NT2/D1 (cell line): ENCODE results near the gene CEP104.

ENCODE experiments used
- DNase-seq: peaks from one replicate; pipeline ENCODE4 v3.0.0-alpha.2; 2011; ENCODE audit warnings: low read depth, low spot score
- H3K27me3 ChIP-seq: 2 replicates; pipeline ENCODE4 v1.6.0; 2011; ENCODE audit warnings: mild to moderate bottlenecking; ENCODE audit not compliant: insufficient read length, insufficient read depth
- H3K36me3 ChIP-seq: 2 replicates; pipeline ENCODE4 v1.6.1; 2011; ENCODE audit warnings: mild to moderate bottlenecking, low read length, mixed read lengths; ENCODE audit not compliant: insufficient read depth, insufficient read length
- H3K4me1 ChIP-seq: 2 replicates; pipeline ENCODE4 v1.5.1; 2011; ENCODE audit not compliant: insufficient read depth, insufficient read length
- H3K4me3 ChIP-seq: 2 replicates; pipeline ENCODE4 v1.5.1; 2011; ENCODE audit warnings: low read depth; ENCODE audit not compliant: insufficient read length
- H3K9ac ChIP-seq: 2 replicates; pipeline ENCODE4 v1.6.0; 2011; ENCODE audit warnings: low read depth; ENCODE audit not compliant: insufficient read length
- H3K9me3 ChIP-seq: 2 replicates; pipeline ENCODE4 v1.5.1; 2011; ENCODE audit warnings: mild to moderate bottlenecking, low read length; ENCODE audit not compliant: insufficient read depth
- SUZ12 ChIP-seq: IDR thresholded peaks from 2 replicates; pipeline ENCODE4 v1.6.1; 2011; ENCODE audit not compliant: insufficient read length, insufficient read depth; ENCODE audit errors: extremely low read depth
- YY1 ChIP-seq: IDR thresholded peaks from 2 replicates; pipeline ENCODE4 v1.6.1; 2011; ENCODE audit not compliant: insufficient read length, insufficient read depth
- ZNF274 ChIP-seq: IDR thresholded peaks from 2 replicates; pipeline ENCODE4 v1.6.1; 2011; ENCODE audit warnings: mild to moderate bottlenecking, low read depth, low read length

The CEP104 gene

GRCh38 chr1:3903141-3904005, 46.4 kb upstream of the CEP104 start:
- peaks cover 17% of the 10 kb centered on the region for H3K4me1 ChIP-seq
- TF ChIP-seq ZNF274 (no peak), SUZ12 (no peak), YY1 (no peak)
- H3K9ac ChIP-seq, result peak overlapping the region; percentile 50
- H3K27me3 ChIP-seq, result no peaks in the 10 kb centered on the region
- H3K36me3 ChIP-seq, result peaks cover 2% of the 10 kb centered on the region
- H3K4me3 ChIP-seq, result no peak overlapping the region
- no peak for DNase-seq
- H3K9me3 ChIP-seq, result peaks cover under 1% of the 10 kb centered on the region; the same call in 1 of the 2 replicates

GRCh38 chr1:3902571-3903091, 45.6 kb upstream of the CEP104 start:
- no peak for DNase-seq
- Histone ChIP-seq H3K9me3 (peaks cover 8% of the 10 kb centered on the region; the same call in 1 of the 2 replicates), H3K36me3 (peaks cover 2% of the 10 kb centered on the region), H3K9ac (peak overlapping the region; percentile 42), H3K27me3 (no peaks in the 10 kb centered on the region), H3K4me1 (peaks cover 15% of the 10 kb centered on the region), H3K4me3 (no peak overlapping the region)
- TF ChIP-seq ZNF274 (no peak), YY1 (no peak), SUZ12 (no peak)

GRCh38 chr1:3902111-3902511, 45.1 kb upstream of the CEP104 start:
- Histone ChIP-seq H3K9ac (no peak overlapping the region), H3K27me3 (no peaks in the 10 kb centered on the region), H3K4me1 (peaks cover 15% of the 10 kb centered on the region), H3K4me3 (no peak overlapping the region), H3K36me3 (peaks cover 2% of the 10 kb centered on the region), H3K9me3 (peaks cover 8% of the 10 kb centered on the region; the same call in 1 of the 2 replicates)
- no peak for TF ChIP-seq SUZ12
- no peak for TF ChIP-seq ZNF274
- no peak for TF ChIP-seq YY1
- no peak for DNase-seq

GRCh38 chr1:3900969-3901529, 44.0 kb upstream of the CEP104 start:
- TF ChIP-seq YY1, result no peak
- no peak for TF ChIP-seq ZNF274
- no peak for TF ChIP-seq SUZ12
- H3K9me3 ChIP-seq, result peaks cover 8% of the 10 kb centered on the region; the same call in 1 of the 2 replicates
- peak overlapping the region; percentile 85 for H3K4me3 ChIP-seq
- H3K27me3 ChIP-seq, result no peaks in the 10 kb centered on the region
- H3K36me3 ChIP-seq, result peaks cover 7% of the 10 kb centered on the region
- peak overlapping the region; percentile 97 for H3K9ac ChIP-seq
- peaks cover 12% of the 10 kb centered on the region for H3K4me1 ChIP-seq
- DNase-seq, result peak; percentile 92

- DNase-seq, result peak; percentile 88
- Histone ChIP-seq H3K9ac (peak within 1 kb of the TSS; percentile 97), H3K4me3 (peak within 1 kb of the TSS; percentile 88), H3K9me3 (peaks cover 8% of the 10 kb centered on the region; the same call in 1 of the 2 replicates), H3K36me3 (peaks cover 14% of the 10 kb centered on the region), H3K4me1 (peaks cover 11% of the 10 kb centered on the region), H3K27me3 (no peaks in the 10 kb centered on the region)
- TF ChIP-seq ZNF274 (no peak), YY1 (peak; percentile 98), SUZ12 (no peak)
Measured at GRCh38 chr1:3900150-3900968, 43.3 kb upstream of the CEP104 start, which contains the start of gene C1orf174. Gene C1orf174 (minus strand): TSS chr1:3900272. CDS start chr1:3900186, 86 bp downstream.

GRCh38 chr1:3899754-3900149, 42.7 kb upstream of the CEP104 start:
- peak overlapping the region; percentile 88 for H3K4me3 ChIP-seq
- peaks cover 20% of the 10 kb centered on the region for H3K36me3 ChIP-seq
- no peaks in the 10 kb centered on the region for H3K27me3 ChIP-seq
- peaks cover 11% of the 10 kb centered on the region for H3K4me1 ChIP-seq
- H3K9ac ChIP-seq, result peak overlapping the region; percentile 97
- DNase-seq, result no peak
- H3K9me3 ChIP-seq, result peaks cover 8% of the 10 kb centered on the region; the same call in 1 of the 2 replicates
- TF ChIP-seq SUZ12, result no peak
- no peak for TF ChIP-seq YY1
- no peak for TF ChIP-seq ZNF274
